Astrocyte (in vitro differentiated cells and primary cell): ENCODE data around the gene ANGPTL8. TPM values are rescaled to one million over a fixed set of nuclear protein-coding genes. Genes with fewer than 3 reads are reported as not detected.
A peak's percentile ranks its signal among the peaks of the same experiment; 100 is the strongest.

ENCODE experiments used
- DNase-seq: peaks from one replicate; pipeline ENCODE4 v3.0.0-alpha.2; 2010; ENCODE audit warnings: low read depth
- FAIRE-seq: peaks from 2 replicates; lab custom pipeline; 2011; peaks lifted over from hg19 to GRCh38; lab: Jason Lieb, UNC
- H2AFZ ChIP-seq: 2 replicates; pipeline ENCODE4 v1.6.0; 2012; ENCODE audit warnings: low read depth, low read length, inconsistent platforms
- H3K27ac ChIP-seq: 2 replicates; pipeline ENCODE4 v1.5.1; 2011; ENCODE audit warnings: low read depth, low read length, inconsistent platforms
- H3K27me3 ChIP-seq: 2 replicates; pipeline ENCODE4 v1.6.0; 2011; ENCODE audit warnings: low read length, inconsistent platforms; ENCODE audit not compliant: insufficient read depth
- H3K36me3 ChIP-seq: 2 replicates; pipeline ENCODE4 v1.5.1; 2011; ENCODE audit warnings: low read length, inconsistent platforms; ENCODE audit not compliant: insufficient read depth
- H3K4me1 ChIP-seq: 2 replicates; pipeline ENCODE4 v1.5.1; 2011; ENCODE audit warnings: low read length, inconsistent platforms; ENCODE audit not compliant: insufficient read depth
- H3K4me2 ChIP-seq: 2 replicates; pipeline ENCODE4 v1.6.0; 2012; ENCODE audit warnings: low read length, inconsistent platforms
- H3K4me3 ChIP-seq: 2 replicates; pipeline ENCODE4 v1.5.1; 2011; ENCODE audit warnings: low read depth, mild to moderate bottlenecking, low read length, inconsistent platforms; ENCODE audit not compliant: insufficient read depth
- H3K79me2 ChIP-seq: 2 replicates; pipeline ENCODE4 v1.6.0; 2012; ENCODE audit warnings: mild to moderate bottlenecking, low read length, inconsistent platforms; ENCODE audit not compliant: insufficient read depth
- H3K9ac ChIP-seq: 2 replicates; pipeline ENCODE4 v1.6.0; 2012; ENCODE audit warnings: mild to moderate bottlenecking, low read length, inconsistent platforms
- H3K9me3 ChIP-seq: 2 replicates; pipeline ENCODE4 v1.5.1; 2012; ENCODE audit warnings: low read depth, mild to moderate bottlenecking, low read length, inconsistent platforms; ENCODE audit not compliant: insufficient read depth
- H4K20me1 ChIP-seq: 2 replicates; pipeline ENCODE4 v1.6.0; 2012; ENCODE audit warnings: low read length, inconsistent platforms; ENCODE audit not compliant: insufficient read depth
- H3K27ac Mint-ChIP-seq: one replicate; pipeline ENCODE4 v1.8.0; 2021; ENCODE audit warnings: mild to moderate bottlenecking, mixed read lengths; ENCODE audit not compliant: unreplicated experiment
- H3K27me3 Mint-ChIP-seq: one replicate; pipeline ENCODE4 v1.8.0; 2021; ENCODE audit warnings: low read depth, mixed read lengths; ENCODE audit not compliant: unreplicated experiment
- H3K36me3 Mint-ChIP-seq: one replicate; pipeline ENCODE4 v1.8.0; 2021; ENCODE audit warnings: low read depth, mixed read lengths; ENCODE audit not compliant: unreplicated experiment
- H3K4me1 Mint-ChIP-seq: one replicate; pipeline ENCODE4 v1.8.0; 2021; ENCODE audit warnings: low read depth, mixed read lengths; ENCODE audit not compliant: unreplicated experiment
- H3K4me3 Mint-ChIP-seq: one replicate; pipeline ENCODE4 v1.8.0; 2021; ENCODE audit warnings: mild to moderate bottlenecking, moderate library complexity, mixed read lengths; ENCODE audit not compliant: unreplicated experiment
- H3K9me3 Mint-ChIP-seq: one replicate; pipeline ENCODE4 v1.8.0; 2021; ENCODE audit warnings: mild to moderate bottlenecking, mixed read lengths; ENCODE audit not compliant: unreplicated experiment
- CTCF ChIP-seq: IDR thresholded peaks from 2 replicates; pipeline ENCODE4 v1.5.1; 2011; ENCODE audit warnings: low read depth, mild to moderate bottlenecking, inconsistent platforms, low read length, moderate library complexity; ENCODE audit not compliant: insufficient read depth
- EZH2 ChIP-seq: IDR thresholded peaks from 2 replicates; pipeline ENCODE4 v1.6.1; 2012; ENCODE audit warnings: mild to moderate bottlenecking, low read length, inconsistent platforms; ENCODE audit not compliant: insufficient read depth
- total RNA-seq: library from RNA; stranded (reverse); gene quantifications from 2 replicates; pipeline ENCODE4 v1.2.1, GENCODE V29; 2021

ANGPTL8 gene
- total RNA-seq, 1 donor from 2014 or later: not detected

- no peaks in the 10 kb centered on the region for H3K9me3 Mint-ChIP-seq
- Histone ChIP-seq H3K4me2 (no peak overlapping the region), H3K4me1 (no peaks in the 10 kb centered on the region), H3K36me3 (no peaks in the 10 kb centered on the region), H3K9ac (no peak overlapping the region), H4K20me1 (no peaks in the 10 kb centered on the region), H2AFZ (no peak overlapping the region), H3K27ac (no peak overlapping the region), H3K27me3 (no peaks in the 10 kb centered on the region), H3K9me3 (no peaks in the 10 kb centered on the region), H3K79me2 (no peaks in the 10 kb centered on the region), H3K4me3 (no peak overlapping the region)
- no peak for TF ChIP-seq CTCF
- H3K27me3 Mint-ChIP-seq: peaks cover 4% of the 10 kb centered on the region
- FAIRE-seq: no peak
- no peak for DNase-seq
- H3K4me3 Mint-ChIP-seq: no peak overlapping the region
- H3K4me1 Mint-ChIP-seq: no peaks in the 10 kb centered on the region
- peaks cover 19% of the 10 kb centered on the region for H3K36me3 Mint-ChIP-seq
- no peak overlapping the region for H3K27ac Mint-ChIP-seq
Observed at GRCh38 chr19:11230621-11231386, 8.6 kb upstream of the ANGPTL8 start.

DNA sequence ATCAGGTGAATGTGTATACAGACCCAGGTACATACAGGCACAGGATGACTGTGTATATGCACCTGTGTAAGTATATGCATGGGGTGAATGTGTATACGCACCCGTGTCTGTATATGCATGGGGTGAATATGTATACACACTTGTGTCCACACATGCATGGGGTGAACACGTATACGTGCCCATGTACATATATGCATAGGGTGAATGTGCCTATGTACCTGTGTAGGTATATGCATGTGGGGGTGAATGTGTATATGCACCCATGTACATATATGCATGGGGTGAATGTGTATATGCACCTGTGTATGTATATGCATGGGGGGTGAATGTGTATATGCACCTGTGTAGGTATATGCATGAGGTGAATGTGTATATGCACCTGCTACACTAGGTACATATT is 6.9 kb upstream of the ANGPTL8 start:
- Histone ChIP-seq H3K4me3 (no peak overlapping the region), H3K4me2 (no peak overlapping the region), H3K9me3 (no peaks in the 10 kb centered on the region), H3K27me3 (no peaks in the 10 kb centered on the region), H2AFZ (no peak overlapping the region), H3K36me3 (no peaks in the 10 kb centered on the region), H3K9ac (no peak overlapping the region), H3K4me1 (no peaks in the 10 kb centered on the region), H3K79me2 (no peaks in the 10 kb centered on the region), H3K27ac (no peak overlapping the region), H4K20me1 (no peaks in the 10 kb centered on the region)
- no peaks in the 10 kb centered on the region for H3K4me1 Mint-ChIP-seq
- DNase-seq (no peak), FAIRE-seq (no peak)
- no peaks in the 10 kb centered on the region for H3K9me3 Mint-ChIP-seq
- H3K27me3 Mint-ChIP-seq: peaks cover 4% of the 10 kb centered on the region
- no peak for TF ChIP-seq EZH2
- no peak for TF ChIP-seq CTCF
- H3K27ac Mint-ChIP-seq: no peak overlapping the region
- H3K36me3 Mint-ChIP-seq: peaks cover 16% of the 10 kb centered on the region
- H3K4me3 Mint-ChIP-seq: no peak overlapping the region

DNA sequence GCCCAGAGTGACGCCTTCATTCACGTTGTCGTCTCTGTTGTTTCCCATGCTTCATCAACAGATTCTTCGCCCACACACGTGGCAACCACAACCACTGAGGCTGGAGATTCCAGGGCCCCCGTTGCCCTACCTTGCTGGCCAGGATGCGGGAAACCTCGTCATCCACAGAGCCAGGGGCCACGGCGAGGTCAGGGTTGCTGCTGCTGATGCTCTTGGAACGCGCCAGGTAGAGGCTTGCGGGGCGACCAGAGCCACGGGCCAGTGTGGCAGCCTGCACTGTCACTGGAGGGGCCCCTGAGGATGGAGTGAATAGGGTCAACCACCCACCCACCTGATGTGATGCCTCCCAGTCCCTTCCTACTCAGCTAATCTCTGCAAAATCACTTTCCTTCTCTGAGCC is 6.3 kb upstream of the ANGPTL8 start:
- Mint-ChIP-seq H3K4me1 (no peaks in the 10 kb centered on the region), H3K36me3 (peaks cover 16% of the 10 kb centered on the region), H3K27me3 (peaks cover 4% of the 10 kb centered on the region), H3K9me3 (no peaks in the 10 kb centered on the region), H3K4me3 (no peak overlapping the region), H3K27ac (peak overlapping the region; percentile 50)
- Histone ChIP-seq H3K9ac (no peak overlapping the region), H3K27ac (no peak overlapping the region), H3K36me3 (no peaks in the 10 kb centered on the region), H3K27me3 (no peaks in the 10 kb centered on the region), H4K20me1 (no peaks in the 10 kb centered on the region), H3K4me3 (no peak overlapping the region), H3K79me2 (no peaks in the 10 kb centered on the region), H2AFZ (no peak overlapping the region), H3K4me2 (no peak overlapping the region), H3K4me1 (no peaks in the 10 kb centered on the region), H3K9me3 (no peaks in the 10 kb centered on the region)
- DNase-seq: no peak
- TF ChIP-seq EZH2: no peak
- TF ChIP-seq CTCF: no peak
- FAIRE-seq: no peak
